A549 (cell line): Measurements from ENCODE around the gene TBXA2R.

Experiments used
- CBX8 ChIP-seq: fragments of 200-600 bp; sonication (generic); IDR thresholded peaks from 2 replicates; pipeline ENCODE4 v1.6.1; 2016
- CEBPB ChIP-seq, 2 experiments: fragments of >200 bp in 1 of 2; sonication (Bioruptor Twin) in 1 of 2; formaldehyde crosslinking in 1 of 2; IDR thresholded peaks; 2 replicates each; pipeline ENCODE4 v1.6.1; 2012 to 2016
- CHD4 ChIP-seq: fragments of 200-600 bp; sonication (generic); IDR thresholded peaks from 2 replicates; pipeline ENCODE4 v1.6.1; 2016; ENCODE audit warnings: antibody characterized with exemption, mild to moderate bottlenecking, borderline replicate concordance
- EHMT2 ChIP-seq: fragments of 200-600 bp; sonication (generic); IDR thresholded peaks from 2 replicates; pipeline ENCODE4 v1.6.1; 2016; ENCODE audit warnings: antibody characterized with exemption, low read depth, mild to moderate bottlenecking, moderate library complexity
- EP300 ChIP-seq, 2 experiments: fragments of >200 bp; sonication (Bioruptor Twin); formaldehyde crosslinking; IDR thresholded peaks; 2 replicates in 1 of 2; 3 replicates in 1 of 2; pipeline ENCODE4 v1.6.1; 2016 to 2017
- PHF8 ChIP-seq: fragments of 200-600 bp; sonication (generic); IDR thresholded peaks from 2 replicates; pipeline ENCODE4 v1.6.1; 2016; ENCODE audit warnings: low read depth, mild to moderate bottlenecking, antibody characterized with exemption, moderate library complexity, borderline replicate concordance
- POLR2A ChIP-seq: IDR thresholded peaks from 2 replicates; pipeline ENCODE4 v1.6.1; 2012; ENCODE audit warnings: mild to moderate bottlenecking, low read length
- RAD21 ChIP-seq, 2 experiments: fragments of >200 bp in 1 of 2; sonication (Bioruptor Twin) in 1 of 2; formaldehyde crosslinking in 1 of 2; IDR thresholded peaks in 1 of 2; conservative IDR thresholded peaks in 1 of 2; 2 replicates in 1 of 2; 3 replicates in 1 of 2; pipeline ENCODE4 v1.6.1; 2012 to 2018; ENCODE audit warnings: inconsistent platforms in 1 of 2
- SMC3 ChIP-seq: fragments of >200 bp; sonication (Bioruptor Twin); formaldehyde crosslinking; IDR thresholded peaks from 3 replicates; pipeline ENCODE4 v1.6.1; 2018; ENCODE audit warnings: inconsistent platforms
- ZFP36 ChIP-seq: fragments of 450-650 bp; IDR thresholded peaks from 2 replicates; pipeline ENCODE4 v1.6.1; 2014; ENCODE audit warnings: borderline replicate concordance; ENCODE audit not compliant: partially characterized antibody
- TF ChIP-seq, protein P1 (sequence below): fragments of 450-650 bp; IDR thresholded peaks from 2 replicates; pipeline ENCODE4 v1.6.1; 2014; ENCODE audit warnings: antibody characterized with exemption
- TF ChIP-seq, protein P2 (sequence below): fragments of 150-350 bp; IDR thresholded peaks from 2 replicates; pipeline ENCODE4 v1.6.1; 2014; ENCODE audit warnings: low read depth, mild to moderate bottlenecking, low read length
- TF ChIP-seq, protein P3 (sequence below): IDR thresholded peaks from 2 replicates; pipeline ENCODE4 v1.6.1; 2012
- TF ChIP-seq, protein P4 (sequence below): fragments of >200 bp; sonication (Bioruptor Twin); formaldehyde crosslinking; IDR thresholded peaks from 3 replicates; pipeline ENCODE4 v1.5.1; 2016

DNA sequence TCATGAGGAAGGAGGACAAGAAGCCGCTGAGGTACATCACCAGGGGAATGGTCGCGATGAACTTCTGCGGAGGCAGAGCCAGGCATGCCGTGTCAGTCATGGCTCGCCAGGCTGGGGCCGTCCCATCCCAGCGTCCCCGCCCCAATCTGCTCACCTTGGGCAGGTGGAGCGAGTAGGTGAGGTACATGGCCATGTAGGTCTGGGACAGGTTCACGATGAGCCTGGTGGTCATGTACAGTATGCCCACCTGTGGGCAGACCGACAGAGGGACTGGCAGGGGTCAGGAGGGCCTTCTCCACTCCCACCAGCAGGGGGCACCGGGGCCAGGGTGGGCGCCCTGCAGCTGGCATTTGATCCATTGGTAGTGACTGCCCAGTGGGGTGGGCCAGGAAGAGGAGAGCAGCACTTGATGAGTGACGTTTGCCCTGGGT lies 59.4 kb downstream of the TBXA2R start:
- TF ChIP-seq SMC3 = peak; percentile 31; the same call in 1 of the 3 replicates
- no peak for TF ChIP-seq EP300 (IDR thresholded peaks at IDR 0.05)
- TF ChIP-seq, protein P1, sequence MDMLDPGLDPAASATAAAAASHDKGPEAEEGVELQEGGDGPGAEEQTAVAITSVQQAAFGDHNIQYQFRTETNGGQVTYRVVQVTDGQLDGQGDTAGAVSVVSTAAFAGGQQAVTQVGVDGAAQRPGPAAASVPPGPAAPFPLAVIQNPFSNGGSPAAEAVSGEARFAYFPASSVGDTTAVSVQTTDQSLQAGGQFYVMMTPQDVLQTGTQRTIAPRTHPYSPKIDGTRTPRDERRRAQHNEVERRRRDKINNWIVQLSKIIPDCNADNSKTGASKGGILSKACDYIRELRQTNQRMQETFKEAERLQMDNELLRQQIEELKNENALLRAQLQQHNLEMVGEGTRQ = no peak
- no peak for TF ChIP-seq POLR2A
- TF ChIP-seq, protein P2, sequence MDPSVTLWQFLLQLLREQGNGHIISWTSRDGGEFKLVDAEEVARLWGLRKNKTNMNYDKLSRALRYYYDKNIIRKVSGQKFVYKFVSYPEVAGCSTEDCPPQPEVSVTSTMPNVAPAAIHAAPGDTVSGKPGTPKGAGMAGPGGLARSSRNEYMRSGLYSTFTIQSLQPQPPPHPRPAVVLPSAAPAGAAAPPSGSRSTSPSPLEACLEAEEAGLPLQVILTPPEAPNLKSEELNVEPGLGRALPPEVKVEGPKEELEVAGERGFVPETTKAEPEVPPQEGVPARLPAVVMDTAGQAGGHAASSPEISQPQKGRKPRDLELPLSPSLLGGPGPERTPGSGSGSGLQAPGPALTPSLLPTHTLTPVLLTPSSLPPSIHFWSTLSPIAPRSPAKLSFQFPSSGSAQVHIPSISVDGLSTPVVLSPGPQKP = no peak
- TF ChIP-seq EHMT2 = no peak
- TF ChIP-seq, protein P3, sequence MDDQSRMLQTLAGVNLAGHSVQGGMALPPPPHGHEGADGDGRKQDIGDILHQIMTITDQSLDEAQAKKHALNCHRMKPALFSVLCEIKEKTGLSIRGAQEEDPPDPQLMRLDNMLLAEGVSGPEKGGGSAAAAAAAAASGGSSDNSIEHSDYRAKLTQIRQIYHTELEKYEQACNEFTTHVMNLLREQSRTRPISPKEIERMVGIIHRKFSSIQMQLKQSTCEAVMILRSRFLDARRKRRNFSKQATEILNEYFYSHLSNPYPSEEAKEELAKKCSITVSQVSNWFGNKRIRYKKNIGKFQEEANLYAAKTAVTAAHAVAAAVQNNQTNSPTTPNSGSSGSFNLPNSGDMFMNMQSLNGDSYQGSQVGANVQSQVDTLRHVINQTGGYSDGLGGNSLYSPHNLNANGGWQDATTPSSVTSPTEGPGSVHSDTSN = no peak
- TF ChIP-seq PHF8 = no peak
- no peak for TF ChIP-seq CHD4
- TF ChIP-seq, protein P4, sequence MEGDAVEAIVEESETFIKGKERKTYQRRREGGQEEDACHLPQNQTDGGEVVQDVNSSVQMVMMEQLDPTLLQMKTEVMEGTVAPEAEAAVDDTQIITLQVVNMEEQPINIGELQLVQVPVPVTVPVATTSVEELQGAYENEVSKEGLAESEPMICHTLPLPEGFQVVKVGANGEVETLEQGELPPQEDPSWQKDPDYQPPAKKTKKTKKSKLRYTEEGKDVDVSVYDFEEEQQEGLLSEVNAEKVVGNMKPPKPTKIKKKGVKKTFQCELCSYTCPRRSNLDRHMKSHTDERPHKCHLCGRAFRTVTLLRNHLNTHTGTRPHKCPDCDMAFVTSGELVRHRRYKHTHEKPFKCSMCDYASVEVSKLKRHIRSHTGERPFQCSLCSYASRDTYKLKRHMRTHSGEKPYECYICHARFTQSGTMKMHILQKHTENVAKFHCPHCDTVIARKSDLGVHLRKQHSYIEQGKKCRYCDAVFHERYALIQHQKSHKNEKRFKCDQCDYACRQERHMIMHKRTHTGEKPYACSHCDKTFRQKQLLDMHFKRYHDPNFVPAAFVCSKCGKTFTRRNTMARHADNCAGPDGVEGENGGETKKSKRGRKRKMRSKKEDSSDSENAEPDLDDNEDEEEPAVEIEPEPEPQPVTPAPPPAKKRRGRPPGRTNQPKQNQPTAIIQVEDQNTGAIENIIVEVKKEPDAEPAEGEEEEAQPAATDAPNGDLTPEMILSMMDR = peak; percentile 32; the same call in 2 of the 3 replicates
- peak in 1 of 2 experiments; percentile 21; a peak in 1 of 5 replicates for TF ChIP-seq RAD21 (conservative IDR thresholded peaks at IDR 0.05 in 1 of 2, IDR thresholded peaks at IDR 0.05 in 1 of 2)
- no peak for TF ChIP-seq CEBPB (IDR thresholded peaks at IDR 0.05)
- no peak for TF ChIP-seq ZFP36
- TF ChIP-seq CBX8 = no peak
